Measurements from ENCODE around the gene SMAD5.

DNA sequence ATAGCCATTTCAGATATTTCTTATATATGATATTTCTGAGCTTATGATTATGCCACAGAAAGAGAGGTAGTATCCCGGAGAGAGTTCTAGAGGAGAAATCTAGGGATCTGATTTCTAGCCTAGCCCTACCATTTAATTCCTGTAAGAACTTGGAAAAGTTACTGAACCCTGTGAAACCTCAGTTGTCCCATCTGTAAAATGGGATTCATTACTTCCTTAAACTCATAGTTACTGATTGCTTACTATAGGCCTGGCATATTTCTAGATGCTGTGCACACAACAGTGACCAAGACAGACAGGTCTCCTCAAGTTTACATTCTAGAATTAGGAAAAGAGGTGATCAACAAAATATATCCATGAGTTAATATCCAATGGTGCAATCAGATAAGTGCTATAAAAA lies 30.8 kb upstream of the SMAD5 start:
- TF ChIP-seq, protein P1, sequence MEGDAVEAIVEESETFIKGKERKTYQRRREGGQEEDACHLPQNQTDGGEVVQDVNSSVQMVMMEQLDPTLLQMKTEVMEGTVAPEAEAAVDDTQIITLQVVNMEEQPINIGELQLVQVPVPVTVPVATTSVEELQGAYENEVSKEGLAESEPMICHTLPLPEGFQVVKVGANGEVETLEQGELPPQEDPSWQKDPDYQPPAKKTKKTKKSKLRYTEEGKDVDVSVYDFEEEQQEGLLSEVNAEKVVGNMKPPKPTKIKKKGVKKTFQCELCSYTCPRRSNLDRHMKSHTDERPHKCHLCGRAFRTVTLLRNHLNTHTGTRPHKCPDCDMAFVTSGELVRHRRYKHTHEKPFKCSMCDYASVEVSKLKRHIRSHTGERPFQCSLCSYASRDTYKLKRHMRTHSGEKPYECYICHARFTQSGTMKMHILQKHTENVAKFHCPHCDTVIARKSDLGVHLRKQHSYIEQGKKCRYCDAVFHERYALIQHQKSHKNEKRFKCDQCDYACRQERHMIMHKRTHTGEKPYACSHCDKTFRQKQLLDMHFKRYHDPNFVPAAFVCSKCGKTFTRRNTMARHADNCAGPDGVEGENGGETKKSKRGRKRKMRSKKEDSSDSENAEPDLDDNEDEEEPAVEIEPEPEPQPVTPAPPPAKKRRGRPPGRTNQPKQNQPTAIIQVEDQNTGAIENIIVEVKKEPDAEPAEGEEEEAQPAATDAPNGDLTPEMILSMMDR (IDR thresholded peaks at IDR 0.05; ENCODE audit: control extremely low read depth in 1 of 3, insufficient read depth in 1 of 3, low read depth in 1 of 3, low read length in 3 of 3), result no peak
- no peak for TF ChIP-seq HDAC6 (IDR thresholded peaks at IDR 0.05; ENCODE audit: low read depth, low read length)
- TF ChIP-seq EGR1 (IDR thresholded peaks at IDR 0.05; ENCODE audit: borderline replicate concordance, low read depth, low read length), result no peak
- no peak for TF ChIP-seq SIN3A (conservative IDR thresholded peaks at IDR 0.05 in 1 of 2, IDR thresholded peaks at IDR 0.05 in 1 of 2; ENCODE audit: low read depth in 1 of 2, low read length in 2 of 2)
- no peak for TF ChIP-seq GTF2F1 (IDR thresholded peaks at IDR 0.05; ENCODE audit: borderline replicate concordance, low read depth, low read length)
- TF ChIP-seq EZH2 (IDR thresholded peaks at IDR 0.05; ENCODE audit: low read depth, low read length, severe bottlenecking), result no peak
- no peak for TF ChIP-seq YY1 (IDR thresholded peaks at IDR 0.05; ENCODE audit: low read depth, low read length)
- TF ChIP-seq CEBPB (IDR thresholded peaks at IDR 0.05; ENCODE audit: low read depth, low read length), result no peak
- no peak for TF ChIP-seq CHD2 (IDR thresholded peaks at IDR 0.05; ENCODE audit: low read length)
- no peak for TF ChIP-seq JUND (IDR thresholded peaks at IDR 0.05; ENCODE audit: low read length)

Data from H1 (cell line).